Ramos (cell line): ENCODE data around the gene ITPK1.

ENCODE experiments used
- in situ Hi-C: fragments of 300-500 bp; cut with MboI; formaldehyde crosslinking; loops from one replicate; pipeline ENCODE4 v1.14.3; 2022; ENCODE audit warnings: low sequenced_read_pairs; ENCODE audit not compliant: unreplicated experiment

The ITPK1 gene

GRCh38 chr14:92933481-92933880 lies 182.2 kb downstream of the ITPK1 start:
- in situ Hi-C loops: no loop called here

- in situ Hi-C loops: no loop called here
Observed at GRCh38 chr14:92932448-92933395, 183.0 kb downstream of the ITPK1 start.

GRCh38 chr14:92931681-92932447 lies 183.9 kb downstream of the ITPK1 start:
- in situ Hi-C loops: no loop called here

- in situ Hi-C loops: no loop called here
Observed at GRCh38 chr14:92930737-92931602, 184.8 kb downstream of the ITPK1 start.

GRCh38 chr14:92929689-92930608 lies 185.8 kb downstream of the ITPK1 start:
- in situ Hi-C loops: no loop called here

GRCh38 chr14:92928961-92929688 lies 186.6 kb downstream of the ITPK1 start:
- in situ Hi-C loops: no loop called here

GRCh38 chr14:92928258-92928629 lies 187.5 kb downstream of the ITPK1 start:
- in situ Hi-C loops: no loop called here

GRCh38 chr14:92927349-92928257 lies 188.1 kb downstream of the ITPK1 start:
- in situ Hi-C loops: no loop called here

GRCh38 chr14:92926931-92927330 lies 188.8 kb downstream of the ITPK1 start:
- in situ Hi-C loops: no loop called here

GRCh38 chr14:92926180-92926845 lies 189.4 kb downstream of the ITPK1 start:
- in situ Hi-C loops: no loop called here

GRCh38 chr14:92925446-92925845 lies 190.3 kb downstream of the ITPK1 start:
- in situ Hi-C loops: no loop called here

- in situ Hi-C loops: no loop called here
Observed at GRCh38 chr14:92924247-92924646, 191.5 kb downstream of the ITPK1 start.

GRCh38 chr14:92923744-92924103 lies 192.0 kb downstream of the ITPK1 start:
- in situ Hi-C loops: no loop called here

- in situ Hi-C loops: no loop called here
Observed at GRCh38 chr14:92922883-92923743, 192.6 kb downstream of the ITPK1 start, which contains the start of gene CHGA. TSS of gene CHGA (plus strand) at chr14:92923150. CDS start at chr14:92923360, 210 bp downstream.

- in situ Hi-C loops: no loop called here
Observed at GRCh38 chr14:92922155-92922735, 193.5 kb downstream of the ITPK1 start.

GRCh38 chr14:92920001-92920400 lies 195.7 kb downstream of the ITPK1 start:
- in situ Hi-C loops: no loop called here
